Dedifferentiated amniotic fluid mesenchymal stem cell (primary cell): ENCODE measurements around the gene CWC27.

ENCODE experiments used
- DNase-seq: peaks from one replicate; pipeline ENCODE4 v3.0.0-alpha.2; 2016; ENCODE audit errors: extremely low spot score

The CWC27 gene, protein sequence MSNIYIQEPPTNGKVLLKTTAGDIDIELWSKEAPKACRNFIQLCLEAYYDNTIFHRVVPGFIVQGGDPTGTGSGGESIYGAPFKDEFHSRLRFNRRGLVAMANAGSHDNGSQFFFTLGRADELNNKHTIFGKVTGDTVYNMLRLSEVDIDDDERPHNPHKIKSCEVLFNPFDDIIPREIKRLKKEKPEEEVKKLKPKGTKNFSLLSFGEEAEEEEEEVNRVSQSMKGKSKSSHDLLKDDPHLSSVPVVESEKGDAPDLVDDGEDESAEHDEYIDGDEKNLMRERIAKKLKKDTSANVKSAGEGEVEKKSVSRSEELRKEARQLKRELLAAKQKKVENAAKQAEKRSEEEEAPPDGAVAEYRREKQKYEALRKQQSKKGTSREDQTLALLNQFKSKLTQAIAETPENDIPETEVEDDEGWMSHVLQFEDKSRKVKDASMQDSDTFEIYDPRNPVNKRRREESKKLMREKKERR

DNA sequence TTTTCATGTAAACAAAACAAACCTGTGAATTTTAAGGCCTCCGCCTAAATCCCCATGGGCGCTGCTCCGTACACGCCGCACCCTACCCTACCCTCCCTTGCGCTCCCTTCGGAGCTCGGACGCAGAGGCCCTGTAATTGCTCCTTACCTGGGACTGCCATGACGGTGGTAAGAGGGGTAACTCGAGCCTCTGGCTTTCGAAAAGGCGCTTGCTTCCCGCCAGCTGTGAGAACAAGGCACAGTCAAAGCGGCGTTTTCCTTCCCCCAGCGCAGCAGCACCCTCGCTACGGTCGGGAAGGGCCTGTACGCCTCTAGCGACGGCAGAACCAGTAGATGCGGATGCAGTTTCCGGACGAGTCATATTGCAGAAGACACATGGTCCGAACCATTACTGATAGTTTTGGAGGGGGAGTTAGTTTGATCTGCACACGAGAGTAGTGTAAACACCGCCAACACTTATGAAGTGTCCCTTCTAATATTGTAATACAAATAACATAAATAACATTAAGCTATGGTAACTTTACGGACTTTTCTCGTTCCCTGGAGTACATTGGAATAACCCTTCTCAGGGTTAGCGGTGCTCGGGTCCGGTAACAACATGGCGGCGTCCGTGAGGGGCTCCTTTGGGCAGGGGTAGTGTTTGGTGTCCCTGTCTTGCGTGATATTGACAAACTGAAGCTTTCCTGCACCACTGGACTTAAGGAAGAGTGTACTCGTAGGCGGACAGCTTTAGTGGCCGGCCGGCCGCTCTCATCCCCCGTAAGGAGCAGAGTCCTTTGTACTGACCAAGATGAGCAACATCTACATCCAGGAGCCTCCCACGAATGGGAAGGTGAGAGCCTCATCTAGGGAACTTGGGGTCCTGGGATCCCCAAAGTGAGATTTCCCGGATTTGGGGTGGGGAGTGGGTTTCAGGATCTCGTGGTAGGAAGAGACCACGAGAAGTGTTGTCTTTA, at the start of gene CWC27, which contains the start of gene SREK1IP1:
CWC27 (plus strand) TSS at position 573 of the 955 bp plus-strand sequence; CDS start at position 790, 217 bp downstream.
SREK1IP1 (minus strand) TSS at position 334 of the 955 bp plus-strand sequence; CDS start at position 160, 174 bp downstream.
- peak; percentile 91 for DNase-seq

DNA sequence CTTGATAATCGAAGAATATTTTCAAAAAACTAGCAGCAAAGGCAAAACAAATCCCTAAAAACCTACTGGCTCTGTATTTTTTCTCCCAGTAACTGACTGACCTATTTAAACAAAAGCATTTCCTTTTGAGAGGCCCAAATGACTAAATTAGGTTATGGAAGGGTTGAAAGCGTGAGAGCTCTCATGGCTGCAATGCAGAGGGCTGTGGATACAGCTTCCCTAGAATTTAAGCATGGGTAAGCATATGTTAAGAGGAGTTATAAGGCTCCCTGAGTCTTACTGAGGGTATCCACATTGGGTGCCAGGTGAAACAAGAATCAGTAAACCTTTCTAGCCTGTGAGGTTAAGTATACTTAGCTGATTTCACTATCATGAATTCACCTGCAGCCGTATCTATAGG, 46.1 kb upstream of the CWC27 start:
- no peak for DNase-seq

DNA sequence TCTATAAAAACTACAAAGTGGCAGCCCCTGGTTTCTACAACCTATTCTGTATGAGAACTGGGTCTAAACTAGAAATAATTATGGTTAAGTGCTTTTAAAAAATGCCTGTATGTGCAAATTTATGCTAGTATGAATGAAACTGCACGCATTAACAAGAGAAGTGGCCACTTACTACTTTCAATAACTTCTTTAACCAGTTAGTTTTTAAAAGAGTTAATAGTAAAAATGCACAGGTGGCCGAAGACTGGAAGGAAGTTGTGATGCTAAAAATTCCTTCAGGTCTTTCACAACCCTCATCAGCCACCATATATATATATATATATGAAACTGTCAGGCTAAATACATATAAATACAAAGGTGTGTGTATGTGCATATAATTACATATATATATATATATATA, 41.6 kb upstream of the CWC27 start:
- no peak for DNase-seq

DNA sequence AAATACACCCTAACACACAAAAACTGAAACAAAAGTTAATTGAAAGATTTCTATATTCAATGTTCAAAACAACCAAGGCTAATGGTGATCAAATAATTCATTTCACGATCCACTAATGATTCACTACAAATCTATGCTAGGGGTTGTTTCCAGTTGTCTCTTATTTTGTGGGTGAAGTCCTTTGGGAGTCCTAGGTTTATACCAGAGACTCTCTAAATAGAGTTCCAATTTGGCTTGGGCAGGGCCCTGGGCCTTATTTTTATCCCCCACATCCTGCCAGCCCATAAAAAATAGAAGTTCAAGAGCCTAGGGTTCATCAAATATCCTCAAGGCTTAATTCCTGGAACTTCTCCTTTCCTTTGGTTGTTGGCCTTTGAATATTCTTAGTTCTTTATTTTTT, 26.3 kb upstream of the CWC27 start:
- DNase-seq = no peak

DNA sequence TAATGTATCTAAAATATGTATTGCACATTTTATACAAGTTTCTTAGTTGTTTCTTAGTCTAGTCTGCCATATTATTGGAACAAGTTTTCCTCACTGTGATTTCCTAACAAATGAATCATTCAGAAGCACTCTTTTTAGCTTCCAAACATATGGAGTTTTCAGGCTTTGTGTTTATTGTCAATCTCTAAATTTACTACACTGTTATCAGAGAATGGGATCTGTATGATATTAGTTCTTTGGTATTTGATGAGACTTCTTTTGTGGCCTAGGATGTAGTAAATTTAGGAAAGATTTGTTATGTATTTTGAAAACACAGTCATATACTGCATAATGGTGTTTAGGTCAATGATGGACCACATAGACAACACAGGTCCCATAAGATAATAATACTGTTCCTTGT, 25.9 kb upstream of the CWC27 start:
- DNase-seq = no peak

DNA sequence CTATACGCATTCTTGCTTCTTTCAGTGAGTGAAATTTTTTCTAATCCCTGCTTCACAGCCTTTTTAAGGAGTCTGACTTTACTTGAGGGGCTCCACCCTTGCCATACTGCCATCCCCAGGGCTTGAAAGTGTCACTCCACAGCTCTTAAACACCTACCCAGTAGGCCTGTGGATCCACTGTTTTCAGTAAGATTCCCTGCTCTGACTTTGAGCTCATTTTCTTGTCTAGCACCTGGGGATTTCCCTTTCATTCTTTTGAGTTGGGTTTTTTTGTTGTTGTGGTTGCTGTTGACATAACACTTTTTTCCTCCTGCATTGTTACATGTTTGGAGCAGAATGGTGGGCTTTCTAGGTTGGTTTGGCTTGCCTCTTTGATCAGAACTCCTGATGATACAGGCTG, 23.8 kb upstream of the CWC27 start:
- DNase-seq = no peak

DNA sequence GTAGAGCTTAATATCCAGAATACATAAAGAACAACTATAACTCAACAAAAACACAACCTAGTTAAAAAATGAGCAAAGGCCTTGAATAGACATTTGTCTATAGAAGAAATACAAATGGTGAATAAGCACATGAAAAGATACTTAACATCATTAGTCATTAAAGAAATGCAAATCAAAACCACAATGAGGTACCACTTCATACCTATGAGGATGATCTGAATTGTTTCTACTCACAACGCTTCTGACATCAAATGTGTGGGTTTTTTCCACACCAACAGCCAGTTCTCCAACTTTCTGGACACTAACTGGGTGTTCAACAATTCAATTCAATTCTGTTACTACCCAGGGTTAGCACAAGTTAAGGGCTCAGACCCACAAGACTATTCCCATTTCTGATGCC, 22.3 kb upstream of the CWC27 start:
- DNase-seq = no peak

DNA sequence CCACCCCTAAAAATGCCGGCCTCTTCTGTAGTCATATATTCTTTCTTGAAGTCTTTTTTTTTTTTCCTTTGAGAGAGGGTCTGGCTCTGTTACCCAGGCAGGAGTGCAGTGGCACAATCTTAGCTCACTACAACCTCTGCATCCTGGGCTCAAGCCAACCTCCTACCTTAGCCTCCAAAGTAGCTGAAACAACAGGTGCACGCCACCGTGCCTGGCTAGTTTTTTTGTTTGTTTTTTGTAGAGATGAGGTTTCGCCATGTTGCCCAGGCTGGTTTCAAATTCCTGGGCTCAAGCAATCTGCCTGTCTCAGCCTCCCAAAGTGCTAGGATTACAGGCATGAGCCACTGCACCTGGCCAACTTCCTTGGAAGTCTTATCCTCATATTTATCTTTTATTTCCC, 19.3 kb upstream of the CWC27 start:
- no peak for DNase-seq

DNA sequence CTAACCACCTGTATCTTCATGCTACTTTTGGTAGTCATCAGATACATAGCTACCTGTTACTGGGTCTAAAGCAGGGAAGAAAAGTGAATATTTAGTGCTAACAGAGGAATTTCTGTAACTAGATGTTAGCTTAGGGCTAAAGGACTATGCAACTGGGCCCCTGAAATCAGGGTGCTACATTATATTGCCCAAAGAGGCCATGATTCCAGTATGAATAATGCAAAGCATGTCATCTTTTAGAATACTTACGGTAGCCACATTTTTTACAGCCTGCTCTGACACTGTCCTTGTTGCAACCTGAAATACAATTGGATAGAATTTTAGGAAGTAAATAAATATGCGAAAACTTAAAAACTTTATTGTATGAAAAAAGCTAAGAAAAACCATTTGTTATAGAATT, 14.7 kb upstream of the CWC27 start:
- no peak for DNase-seq

DNA sequence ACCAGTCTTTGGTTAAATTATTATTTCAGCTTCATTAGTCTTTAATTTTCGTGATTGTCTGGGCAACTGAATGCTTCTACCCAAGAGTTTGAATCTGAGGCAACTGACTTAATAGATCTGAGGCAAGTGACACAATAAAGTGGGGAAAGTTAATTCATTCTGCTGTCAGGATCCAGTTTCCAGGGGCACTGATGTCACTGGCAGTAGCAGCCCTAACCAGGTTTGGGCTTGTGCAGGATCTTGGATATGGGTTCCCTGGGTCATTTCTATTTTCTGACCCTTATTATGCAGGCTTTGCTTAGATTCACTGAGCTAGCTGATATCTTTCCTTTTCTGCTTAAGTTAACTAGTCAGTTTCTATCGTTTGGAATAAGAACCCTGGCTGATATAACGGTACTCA, 9.8 kb upstream of the CWC27 start:
- DNase-seq = no peak

DNA sequence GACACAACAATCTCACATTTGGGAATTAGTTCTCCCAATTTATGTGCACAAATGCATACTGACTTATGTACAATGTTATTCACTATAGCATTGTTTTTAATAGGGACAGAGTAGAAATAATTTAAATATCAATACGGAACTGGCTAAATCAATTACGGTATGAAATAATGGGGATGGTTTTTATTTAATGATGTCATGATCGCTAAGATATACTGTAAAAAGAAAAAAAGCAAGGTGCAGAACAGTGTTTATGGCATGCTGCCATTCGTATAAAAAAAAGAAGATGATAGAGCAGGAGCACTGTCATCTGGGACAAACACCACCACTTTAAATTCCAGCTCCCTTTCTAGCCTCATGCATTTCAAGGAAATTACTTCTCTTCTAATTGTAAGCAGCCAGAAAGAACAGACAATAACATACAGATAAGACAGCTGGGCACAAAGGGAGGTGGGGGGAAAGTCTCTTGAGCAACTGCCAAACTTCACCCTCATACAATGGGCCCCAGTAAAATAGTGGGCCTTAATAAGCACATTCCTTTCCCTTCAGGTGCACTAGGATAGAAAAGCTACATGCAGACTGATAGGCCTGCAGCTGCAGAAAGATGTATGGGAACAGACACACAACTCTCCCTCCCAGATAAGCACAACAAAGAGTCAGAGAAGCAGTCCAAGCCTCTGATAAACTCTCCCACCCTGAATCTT, 8.6 kb upstream of the CWC27 start:
- DNase-seq = no peak

DNA sequence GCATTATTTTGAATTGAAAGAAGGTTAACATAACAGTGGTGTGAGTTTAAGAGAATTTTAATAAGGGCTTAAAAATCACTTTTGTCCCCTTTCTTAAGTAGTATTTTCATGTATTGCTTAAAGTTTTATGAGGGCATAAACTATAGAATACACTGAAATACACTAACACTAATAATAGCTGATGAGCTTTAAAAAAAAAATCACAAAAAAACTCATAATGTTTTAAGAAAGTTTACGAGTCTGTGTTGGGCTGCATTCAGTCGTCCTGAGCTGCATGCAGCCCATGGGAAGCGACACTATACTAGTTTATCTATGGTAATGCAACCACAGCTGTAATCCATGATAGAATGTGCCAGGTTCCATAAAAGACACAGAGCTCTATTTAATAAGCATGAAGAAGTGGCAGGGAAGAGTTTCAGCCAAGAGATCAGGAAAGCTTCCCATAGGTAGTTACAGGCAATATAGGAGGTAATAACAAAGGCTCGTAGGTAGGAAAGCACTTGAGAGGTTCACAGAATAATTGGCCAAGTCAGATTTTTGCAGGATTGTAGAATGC, 4.7 kb upstream of the CWC27 start:
- DNase-seq = no peak

DNA sequence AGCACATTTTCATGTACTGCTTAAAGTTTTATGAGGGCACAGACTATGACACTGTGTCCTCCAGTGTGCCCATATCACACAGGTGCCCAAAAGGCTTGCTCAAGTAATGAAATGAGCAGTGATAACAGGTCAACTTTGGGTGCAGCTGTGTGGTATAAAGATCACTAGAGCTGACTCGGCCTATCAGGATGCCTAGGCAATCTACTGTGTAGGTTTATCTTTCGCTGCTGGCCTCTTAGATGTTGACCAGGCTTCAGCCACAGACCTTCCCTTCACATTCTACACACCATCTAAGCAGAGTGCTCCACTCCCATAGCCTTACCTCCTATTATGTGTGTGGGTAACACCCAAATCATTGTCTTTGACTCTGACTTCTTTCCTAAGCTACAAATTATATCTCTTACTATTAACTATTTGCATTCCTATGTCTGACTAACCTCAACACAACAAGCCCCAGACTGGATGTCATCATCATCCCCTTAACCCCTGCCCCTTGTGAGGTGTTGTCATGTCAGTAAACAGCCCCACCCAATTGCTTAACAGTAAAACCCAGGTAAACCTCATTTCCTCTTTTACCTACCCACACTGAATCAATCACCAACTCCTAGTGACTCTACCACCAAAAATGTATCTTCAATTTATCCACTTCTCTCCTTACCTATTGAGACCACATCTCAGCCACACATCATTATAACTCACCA, 2.8 kb upstream of the CWC27 start:
- no peak for DNase-seq

DNA sequence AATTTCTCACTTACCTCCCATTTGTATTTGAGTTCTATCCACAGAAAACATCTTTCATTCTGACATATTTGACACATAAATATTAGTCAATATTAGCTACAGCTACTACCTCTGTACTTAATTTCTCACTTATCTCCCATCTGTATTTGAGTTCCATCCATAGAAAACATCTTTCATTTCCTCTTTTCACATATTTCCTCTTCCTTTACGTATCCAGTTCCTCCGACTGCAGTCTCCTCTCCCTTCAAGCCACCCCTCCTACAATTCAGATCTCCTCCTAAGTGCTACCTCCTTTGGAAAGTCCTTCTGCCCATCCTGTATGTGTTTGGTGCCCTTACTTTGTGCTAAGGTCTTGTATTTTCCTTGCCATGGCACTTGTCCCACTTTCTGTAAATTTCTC, 1.8 kb upstream of the CWC27 start:
- DNase-seq = no peak

DNA sequence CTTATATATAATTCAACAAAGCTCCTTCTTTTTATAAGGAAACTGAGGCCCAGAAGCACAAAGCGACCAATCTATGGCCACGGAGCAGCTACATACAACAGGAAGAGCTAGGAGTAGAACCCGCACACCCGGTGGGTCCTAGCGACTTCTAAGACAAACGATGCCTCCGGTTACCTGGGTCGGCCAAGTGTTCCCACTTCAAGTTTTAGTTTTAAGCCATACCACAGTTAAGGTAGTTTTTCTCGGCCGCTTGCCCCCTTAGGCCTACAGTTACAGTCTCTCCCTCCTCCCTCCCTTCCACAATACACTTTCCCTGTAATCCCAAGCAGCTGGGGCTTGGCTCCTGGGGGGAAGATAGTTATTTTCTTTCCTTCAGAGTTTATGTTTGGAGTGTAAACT, 772 bp upstream of the CWC27 start:
- no peak for DNase-seq

DNA sequence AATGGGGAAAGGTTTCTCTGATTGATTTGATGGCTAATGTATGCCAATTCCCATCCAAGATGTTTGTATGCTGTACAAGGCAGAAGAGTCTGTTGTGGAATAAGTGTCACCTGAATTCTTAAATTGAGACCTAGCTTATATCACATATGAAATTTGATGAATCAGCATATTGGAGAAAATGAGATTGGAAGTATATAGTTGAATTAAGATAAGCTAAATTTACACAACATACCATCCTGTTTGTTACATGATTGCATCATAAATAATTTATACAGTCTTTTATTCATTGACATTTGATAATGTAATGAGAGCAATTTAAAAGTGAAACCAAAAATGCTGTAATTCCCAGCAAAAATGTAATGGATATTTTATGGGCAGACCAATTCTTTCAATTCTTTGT, 1.1 kb downstream of the CWC27 start:
- no peak for DNase-seq

DNA sequence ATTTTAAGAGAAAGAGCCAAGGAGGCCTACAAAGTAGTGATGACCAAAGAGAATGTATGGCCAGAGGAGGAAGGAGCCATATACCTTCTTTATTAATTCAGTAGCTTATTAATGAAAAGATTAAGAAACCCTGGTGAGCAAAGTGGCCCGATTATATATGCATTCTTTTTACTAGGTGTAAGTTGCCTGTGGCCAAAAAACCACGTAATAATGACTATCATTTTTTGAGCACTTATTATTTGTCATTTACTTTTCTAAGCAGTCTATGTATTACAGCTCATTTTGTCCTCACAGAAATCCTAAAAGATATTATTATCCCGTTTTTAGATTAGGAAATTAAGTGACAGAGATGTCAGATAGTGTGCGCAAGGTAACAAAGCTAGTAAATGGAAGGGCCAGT, 3.0 kb downstream of the CWC27 start:
- DNase-seq = no peak

DNA sequence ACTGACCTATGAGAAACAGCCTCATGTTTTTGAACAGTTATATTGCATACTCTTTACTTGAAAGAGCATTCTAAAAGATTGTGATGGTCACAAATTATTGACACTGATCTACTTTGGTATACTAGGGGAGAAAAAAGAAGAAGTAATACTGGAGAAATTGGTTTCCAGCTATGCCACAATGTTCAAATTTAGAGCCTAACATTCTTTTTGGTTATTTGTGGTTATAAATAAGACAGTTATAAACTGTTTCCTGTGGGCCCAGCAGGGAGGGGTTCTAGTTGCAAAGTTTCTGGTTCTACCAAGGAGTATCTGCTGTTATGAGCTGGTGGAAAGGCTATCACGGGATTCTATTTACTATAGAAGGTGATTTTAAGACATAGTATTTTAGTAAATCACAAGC, 4.8 kb downstream of the CWC27 start:
- DNase-seq = no peak

DNA sequence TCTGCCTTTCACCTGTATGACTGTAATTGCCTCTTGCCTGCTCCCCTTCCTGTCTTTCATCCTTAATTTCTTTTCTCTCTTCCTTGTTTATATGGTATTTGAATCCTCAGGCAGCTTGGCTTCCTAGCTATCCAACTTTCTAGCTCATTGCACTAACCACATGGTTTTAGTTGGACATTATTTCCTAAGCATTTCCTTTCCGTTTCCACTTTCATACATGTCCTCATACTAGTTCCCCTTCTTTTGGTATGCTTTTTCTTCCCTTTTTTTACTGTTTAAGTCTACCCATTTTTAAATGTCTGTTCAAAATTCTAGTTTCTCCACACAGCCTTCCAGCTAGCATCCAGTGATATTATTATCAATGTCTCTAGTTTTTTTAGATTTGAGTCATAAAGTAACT, 6.6 kb downstream of the CWC27 start:
- DNase-seq = no peak

DNA sequence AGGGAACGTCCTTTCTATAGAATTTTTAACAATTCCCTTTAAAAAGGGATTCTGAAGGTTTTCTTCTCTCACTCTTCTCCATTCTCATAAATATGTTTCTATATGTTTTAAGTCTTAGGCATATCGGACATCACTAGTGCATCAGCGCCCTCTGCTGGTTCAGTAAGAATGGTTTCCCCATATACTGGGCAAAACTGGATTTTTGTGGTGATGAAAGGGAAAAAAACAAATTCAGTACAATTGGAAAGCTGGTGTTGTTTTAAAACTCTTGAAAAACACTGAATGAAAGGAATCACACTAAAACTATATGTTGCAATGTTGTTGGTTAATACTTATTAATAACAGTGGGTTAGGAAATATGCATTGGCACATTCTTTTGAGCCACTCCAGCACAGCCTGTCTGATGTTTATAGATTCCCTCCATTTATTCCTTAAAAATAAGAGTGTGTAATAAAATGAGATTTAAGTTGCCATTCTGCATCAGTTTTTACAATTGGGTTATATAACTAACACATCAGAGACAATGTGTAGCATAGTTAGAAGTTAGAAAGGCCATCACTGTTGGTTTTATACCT, 15.8 kb downstream of the CWC27 start:
- DNase-seq = peak; percentile 85

DNA sequence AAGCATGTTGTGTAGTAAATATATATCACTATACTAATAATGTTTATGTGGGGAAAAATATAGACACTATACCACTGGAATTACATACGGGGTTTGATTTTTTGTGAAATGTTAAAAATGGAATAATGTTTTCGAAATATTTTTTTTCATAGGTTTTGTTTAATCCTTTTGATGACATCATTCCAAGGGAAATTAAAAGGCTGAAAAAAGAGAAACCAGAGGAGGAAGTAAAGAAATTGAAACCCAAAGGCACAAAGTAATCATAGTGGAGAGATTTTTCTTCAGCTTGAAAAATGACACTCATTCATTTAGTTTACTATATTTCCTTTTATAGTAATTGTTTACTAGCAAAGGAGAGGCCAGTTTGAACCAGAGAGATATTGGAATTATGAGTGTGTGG, 17.6 kb downstream of the CWC27 start:
- no peak for DNase-seq
